ENCODE results near the gene RMI2.

RMI2 gene

DNA sequence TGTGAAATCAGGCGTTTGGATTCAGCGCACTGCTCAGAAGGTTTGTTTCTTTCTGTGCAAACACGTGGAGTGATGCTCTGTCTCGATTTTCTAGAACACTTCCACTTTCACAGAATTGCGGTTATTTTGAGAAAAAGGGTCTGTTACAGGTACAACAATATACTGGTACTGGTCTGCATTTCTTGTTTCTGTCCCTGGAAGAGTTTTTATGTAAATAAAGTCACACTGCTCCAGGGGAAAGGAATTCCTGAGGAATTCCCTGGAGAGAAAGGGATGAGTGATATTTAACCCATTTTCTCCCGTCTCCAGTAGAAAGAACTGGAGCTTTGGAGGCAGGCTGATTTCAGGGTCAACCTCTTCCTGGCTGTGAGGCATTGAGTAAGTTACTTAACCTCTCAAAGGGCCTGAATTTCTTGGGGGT is 16.2 kb upstream of the RMI2 start:
- no peak for DNase-seq

DNA sequence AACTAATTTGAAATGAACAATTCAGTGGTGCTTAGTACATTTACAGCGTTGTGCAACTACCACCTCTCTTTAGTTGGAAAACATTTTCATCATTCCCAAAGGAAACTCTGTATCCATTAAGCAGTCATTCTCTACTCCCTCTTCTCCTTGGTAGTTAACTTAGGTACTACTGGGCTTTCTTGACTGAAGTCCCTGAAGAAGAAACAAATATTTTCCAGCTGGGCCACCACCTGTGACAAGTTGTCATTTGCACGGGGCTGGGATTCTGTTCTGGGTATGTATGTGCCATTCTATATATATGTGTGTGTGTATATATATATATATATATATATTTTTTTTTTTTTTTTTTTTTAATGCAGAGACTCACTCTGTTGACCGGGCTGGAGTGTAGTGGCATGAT is 15.4 kb upstream of the RMI2 start:
- DNase-seq, result no peak

DNA sequence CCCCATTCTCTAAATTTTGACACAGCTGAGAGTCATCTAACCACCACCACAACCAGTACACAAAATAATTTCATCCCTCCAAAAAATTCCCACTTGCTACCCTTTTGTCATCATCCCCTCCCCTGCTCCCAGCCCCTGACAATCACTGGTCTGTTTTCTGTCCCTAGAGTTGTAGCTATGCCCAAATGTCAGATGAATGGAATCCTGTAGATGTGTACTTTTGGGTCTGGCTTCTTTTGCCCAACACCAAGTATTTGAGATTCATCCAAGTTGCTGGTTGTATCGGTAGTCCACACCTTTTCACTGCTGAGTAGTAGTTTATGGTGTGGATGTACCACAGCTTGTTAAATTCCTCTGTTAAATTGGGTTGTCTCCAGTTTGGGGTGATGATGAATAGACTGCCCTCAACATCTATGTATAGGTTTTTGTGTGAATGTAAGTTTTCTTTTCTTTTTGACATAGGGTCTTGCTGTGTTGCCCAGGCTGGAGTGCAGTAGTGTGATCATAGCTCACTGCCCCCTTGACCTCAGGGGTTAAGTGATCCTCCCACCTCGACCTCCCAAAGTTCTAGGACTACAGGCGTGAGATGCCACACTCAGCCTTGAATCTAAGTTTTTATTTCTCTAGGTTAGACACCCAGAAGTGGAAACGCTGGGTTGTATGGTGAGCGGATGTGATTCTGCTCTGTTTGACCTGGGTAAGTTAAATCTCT is 14.6 kb upstream of the RMI2 start:
- DNase-seq, result no peak

DNA sequence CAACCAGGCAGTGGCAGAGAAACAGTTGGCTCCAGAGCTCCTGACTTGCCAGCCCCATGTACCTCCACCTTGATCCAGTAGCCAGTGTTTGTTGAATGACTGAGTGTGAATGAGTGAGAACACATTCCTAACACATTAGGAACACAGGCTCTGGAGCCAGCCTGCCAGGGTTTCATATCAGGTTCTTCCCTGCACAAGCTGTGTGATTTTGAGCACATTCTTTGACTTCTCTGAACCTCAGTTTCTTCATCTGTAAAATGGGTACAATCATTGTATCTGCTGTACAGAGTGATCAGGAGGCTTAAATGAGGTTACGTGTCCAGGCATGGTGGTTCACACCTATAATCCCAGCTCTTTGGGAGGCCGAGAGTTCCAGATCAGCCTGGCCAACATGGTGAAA is 13.3 kb upstream of the RMI2 start:
- DNase-seq, result no peak

DNA sequence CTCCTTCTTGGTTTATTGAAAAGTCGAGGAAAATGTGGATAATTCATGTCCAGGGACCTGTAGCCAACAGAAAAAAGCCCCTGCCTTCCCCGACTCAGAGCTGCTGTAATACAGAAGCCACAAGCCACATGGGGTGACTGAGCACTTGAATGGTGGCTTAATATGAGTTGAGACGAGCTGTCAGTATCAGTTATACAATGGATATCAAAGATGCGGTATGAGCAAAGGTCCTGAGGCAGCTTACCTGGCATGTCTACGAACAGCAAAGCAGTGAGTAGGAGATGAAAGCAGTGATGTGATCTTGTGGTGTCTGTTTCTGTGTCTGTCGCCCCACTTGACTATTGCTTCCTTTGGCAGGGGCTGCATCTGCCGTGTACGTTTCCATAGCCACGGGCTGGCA is 12.2 kb upstream of the RMI2 start:
- no peak for DNase-seq

DNA sequence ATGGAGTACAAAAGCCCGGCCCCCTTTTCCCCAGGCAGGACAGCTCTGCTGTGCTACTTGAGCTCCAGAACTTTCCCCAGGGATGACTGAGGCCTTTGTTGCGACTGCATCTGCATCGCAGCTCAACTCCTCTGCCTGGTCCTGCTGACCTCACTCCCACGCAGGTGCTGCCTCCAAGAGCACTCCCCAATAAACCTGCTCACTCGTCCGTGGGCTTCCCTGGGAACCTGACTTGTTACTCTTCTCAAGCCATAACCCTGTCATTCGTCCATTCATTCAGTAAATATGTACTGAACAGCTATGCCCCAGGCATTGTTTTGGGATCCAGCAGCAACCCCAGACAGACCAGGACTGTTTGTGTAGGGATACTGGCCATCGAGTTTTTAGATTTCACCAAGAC is 11.6 kb upstream of the RMI2 start:
- no peak for DNase-seq

DNA sequence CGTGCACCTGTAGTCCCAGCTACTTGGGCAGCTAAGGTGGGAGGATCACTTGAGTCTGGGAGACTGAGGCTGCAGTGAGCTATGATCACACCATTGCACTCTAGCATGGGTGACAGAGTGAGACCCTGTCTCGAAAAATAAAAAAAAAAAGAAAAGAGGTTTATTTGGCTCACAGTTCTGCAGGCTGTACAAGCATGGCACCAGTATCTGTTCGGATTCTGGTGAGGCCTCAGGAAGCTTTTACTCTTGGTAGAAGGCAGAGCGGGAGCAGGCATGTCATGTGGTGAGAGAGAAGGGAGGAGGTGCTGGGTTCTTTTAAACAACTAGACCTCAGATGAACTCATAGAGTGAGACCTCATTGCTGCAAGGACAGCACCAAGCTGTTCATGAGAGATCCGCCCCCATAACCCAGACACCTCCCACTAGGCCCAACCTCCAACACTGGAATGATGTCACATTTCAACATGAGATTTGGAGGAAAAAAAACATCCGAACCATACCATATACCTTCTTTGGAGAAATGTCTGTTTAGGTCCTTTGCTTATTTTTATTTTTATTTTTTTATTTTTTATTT is 10.3 kb upstream of the RMI2 start:
- no peak for DNase-seq

DNA sequence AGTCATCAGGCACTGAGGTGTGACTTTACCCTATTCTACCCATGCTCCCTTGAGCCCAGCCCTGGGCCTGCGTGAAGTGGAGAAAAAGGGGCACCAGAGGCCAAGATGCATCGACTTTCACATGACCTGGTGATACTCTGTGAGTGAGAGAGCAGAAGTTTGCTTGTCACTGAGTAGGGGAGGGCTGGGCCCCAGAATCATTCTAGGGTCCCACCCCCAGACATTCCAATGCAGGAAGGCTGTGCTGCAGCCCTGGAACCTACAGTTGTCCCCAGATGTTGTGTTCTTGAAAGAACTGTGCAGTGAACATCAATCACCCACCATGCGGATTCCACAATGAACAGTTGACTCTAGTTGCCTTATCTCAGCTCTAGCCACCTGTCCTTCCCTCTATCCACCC is 6.2 kb upstream of the RMI2 start:
- no peak for DNase-seq

DNA sequence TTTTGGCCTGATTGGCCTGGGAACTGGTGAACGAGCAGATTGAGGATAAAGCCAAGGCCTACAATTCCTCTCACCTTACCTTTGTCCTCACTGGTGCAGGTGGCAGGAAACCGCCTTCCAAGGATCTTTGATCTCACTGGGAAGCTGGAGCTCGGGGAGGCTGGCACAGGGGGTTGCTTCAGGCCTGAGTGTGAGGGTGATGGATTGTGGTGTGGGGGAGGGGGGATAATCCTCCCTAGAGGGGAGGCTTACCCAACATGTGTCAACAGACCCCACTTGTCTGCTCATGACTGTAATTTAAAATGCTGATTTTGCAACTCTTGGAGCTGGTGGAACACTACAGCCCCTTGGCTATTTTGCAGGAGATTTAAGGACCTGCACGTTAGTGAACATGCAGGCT is 4.5 kb upstream of the RMI2 start:
- no peak for DNase-seq

DNA sequence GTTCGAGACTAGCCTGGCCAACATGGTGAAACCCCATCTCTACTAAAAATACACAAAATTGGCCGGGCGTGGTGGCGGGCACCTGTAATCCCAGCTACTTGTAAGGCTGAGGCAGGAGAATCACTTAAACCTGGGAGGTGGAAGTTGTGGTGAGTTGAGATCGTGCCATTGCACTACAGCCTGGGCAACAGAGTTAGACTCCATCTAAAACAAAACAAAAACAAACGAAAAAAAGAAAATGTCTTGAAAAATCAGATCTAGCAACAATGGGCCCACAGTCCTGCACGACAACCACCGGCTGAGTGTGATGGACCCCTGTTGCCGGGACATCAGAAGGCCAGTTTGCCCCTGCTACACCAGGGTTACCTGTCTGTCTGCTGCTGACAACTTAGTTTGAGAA is 3.9 kb upstream of the RMI2 start:
- no peak for DNase-seq

DNA sequence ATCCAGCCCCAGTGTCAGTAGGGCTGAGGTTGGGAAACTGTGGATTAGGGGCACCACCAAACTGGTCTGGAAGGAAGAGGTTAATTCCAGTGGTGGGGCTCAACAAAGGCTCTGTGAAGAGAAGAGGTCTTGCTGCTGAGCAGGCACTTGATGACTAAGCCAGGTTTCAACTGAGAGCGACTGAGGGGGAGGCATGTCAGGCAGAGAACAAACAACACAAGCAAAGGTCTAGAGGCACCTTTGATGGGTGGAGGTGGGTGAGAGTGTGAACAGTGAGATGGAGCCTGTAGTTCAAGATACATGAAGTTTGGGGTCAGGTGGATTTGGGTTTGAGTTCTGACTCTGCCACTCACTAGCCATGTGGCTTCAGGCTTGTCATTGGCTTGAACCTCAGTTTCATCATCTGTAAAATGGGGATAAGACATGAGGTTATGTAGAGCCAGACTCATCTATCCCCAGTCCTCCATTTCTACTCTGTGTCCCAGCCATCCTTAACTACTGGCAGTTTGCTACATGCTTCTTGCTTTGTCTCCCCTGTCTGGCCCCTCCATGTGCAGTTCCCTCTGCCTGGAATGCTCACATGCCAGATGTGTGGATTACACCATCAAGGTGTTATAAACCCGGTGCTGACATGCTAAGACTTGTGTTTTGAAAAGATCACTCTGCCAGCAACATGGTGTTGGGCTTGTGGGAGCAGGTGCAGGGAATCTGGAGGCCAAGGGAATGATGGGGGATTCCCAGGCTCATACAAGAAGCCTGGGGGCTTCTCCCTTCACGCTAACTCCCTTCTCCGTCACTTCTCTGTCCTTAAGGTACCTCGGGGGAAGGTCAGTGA is 3.0 kb upstream of the RMI2 start:
- DNase-seq, result no peak

DNA sequence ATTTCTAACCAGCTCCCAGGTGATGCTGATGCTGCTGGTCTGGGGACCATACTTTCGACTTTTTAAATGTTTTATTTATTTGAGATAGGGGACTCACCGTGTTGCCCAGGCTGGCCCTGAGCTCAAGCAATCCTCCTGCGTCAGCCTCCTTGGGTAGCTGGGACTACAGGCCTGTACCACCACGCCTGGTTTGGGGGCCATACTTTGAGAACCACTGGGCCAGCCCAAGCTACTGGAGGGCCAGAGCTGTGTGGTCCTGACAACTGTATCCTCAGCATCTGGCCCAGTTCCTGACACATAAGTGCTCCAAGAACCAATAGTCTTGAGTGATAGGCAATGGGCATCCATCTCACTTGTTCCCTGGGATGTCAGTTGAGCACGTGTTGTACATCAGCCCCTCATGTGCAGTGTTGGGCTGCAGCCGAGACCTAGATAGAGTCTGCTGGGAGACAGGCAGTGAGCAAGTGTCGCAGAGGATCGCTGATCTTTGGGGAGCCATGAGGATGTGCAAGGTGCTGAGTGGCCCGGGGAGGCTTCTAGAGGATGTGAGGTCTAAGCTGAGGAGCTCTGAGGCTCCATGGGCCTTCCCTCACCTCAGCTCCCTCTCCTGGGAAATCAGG is 1.6 kb downstream of the RMI2 start:
- no peak for DNase-seq

DNA sequence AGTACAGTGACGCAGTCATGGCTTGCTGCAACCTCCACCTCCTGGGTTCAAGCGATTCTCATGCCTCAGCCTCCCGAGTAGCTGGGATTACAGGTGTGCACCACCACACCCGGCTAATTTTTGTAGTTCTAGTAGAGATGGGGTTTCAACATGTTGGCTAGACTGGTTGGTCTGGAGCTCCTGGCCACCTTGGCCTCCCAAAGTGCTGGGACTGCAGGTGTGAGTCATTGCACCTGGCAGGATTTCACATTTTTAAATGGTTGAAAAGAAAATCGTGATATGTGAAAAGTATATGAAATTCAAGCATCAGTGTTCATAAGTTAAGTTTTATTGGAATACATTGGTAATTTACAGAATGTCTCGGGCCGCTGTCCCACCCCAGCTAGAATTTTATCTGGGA is 2.6 kb downstream of the RMI2 start:
- DNase-seq, result no peak

DNA sequence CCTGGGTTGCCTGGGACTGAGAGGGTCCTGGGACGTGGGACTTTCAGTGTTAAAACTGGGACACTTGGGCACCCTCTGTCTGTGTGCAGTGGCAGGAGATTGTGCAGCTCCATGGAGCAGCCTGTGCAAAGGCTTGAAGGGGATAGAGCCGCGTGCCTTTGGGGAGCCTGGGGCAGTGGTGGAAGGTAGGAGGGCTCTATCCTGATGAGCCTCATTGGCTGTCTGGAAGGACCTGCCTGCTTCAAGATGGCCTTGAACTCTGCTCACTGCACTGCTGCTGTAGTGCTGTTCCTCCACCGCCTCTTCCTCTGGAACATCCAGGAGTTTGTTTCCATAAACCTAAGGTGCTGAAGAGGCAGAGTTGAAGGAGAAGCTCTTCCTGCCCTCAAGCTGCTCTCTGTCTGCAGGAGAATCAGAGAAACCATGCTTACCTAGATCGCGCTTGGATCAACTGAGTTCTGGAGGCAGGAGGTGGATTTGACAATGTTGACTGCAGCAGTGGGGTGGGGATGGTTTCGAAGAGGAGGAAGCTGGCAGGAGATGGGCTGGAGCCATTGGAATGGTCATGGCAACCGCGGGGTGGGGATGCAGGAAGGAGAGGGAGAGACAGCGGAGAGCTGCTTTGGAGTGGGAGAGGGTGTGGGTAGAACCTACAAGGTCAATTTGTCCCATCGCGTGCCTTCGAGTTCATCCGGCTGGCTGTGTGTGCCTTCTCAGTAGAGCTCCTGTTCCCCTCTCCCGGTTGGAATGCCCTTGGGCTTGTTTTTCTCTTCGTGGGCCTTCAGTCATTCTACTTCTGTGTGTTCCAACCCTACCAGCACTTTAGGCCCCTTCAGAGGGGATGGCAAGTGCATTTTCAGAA is 3.7 kb downstream of the RMI2 start:
- no peak for DNase-seq

DNA sequence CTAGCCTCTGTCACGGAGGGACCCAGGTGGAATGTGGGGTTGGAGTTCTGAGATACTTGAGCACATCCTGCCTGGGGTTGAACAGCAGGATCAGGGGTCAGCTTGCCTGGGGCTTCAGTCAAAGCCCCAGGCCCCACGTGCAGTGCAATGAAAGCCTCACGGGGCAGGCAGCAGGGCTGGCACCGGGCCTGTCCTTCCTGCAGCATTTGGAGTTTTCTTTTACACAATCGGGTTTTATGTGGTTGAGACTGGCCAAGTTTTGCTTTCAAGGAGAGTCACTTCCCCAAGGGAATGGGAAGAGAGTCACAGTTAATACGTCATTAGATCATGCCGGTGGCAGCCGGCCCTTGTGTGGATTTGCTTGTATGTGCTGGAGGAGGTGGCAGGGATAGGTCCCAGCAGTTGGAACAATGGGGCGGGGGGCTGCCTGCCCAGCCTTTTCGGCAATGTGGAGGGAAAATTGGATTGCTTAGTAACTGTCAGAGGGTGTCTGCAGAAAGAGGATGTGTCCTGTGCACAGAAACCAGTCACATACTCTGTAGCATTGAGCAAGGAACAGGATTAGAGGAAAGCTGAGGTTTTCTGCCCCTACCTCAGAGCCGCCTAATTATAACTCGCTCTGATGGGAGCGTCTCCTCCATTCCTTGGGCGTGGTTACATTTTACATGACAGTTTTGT is 4.5 kb downstream of the RMI2 start:
- DNase-seq, result no peak

DNA sequence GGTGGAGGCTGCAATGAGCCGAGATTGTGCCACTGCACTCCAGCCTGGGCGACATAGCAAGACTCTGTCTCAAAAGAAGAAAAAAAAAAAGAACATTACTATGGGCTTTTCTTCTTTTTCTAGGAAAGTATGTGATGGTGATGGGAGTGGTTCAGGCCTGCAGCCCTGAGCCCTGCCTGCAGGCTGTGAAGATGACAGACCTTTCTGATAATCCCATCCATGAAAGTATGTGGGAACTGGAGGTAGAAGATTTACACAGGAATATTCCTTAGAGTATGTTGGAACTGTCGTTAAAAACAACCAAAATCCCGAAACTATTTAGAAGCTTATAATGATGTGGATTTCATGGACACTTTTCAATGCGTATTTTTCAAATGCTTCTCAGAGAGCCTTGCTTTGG is 5.3 kb downstream of the RMI2 start:
- DNase-seq, result no peak

DNA sequence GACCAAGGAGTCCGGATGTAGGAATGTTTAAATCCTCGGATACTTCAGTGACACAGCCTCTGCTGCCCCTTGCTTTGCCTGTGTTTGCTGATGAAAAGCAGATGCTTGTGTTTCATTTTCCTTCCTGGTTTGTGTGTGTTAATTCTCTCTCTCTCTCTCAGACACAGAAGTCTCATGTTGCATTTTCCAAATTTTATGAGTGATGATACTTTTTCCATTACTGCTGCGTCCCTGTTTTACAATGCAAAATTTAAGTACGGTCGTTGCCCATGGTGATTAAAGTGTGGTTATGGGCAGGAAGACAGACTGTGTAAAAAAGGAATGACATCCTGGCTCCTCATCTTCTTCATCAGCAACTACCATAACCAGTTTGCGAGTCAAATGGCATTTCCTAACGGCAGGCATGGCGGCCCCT is 5.7 kb downstream of the RMI2 start:
- DNase-seq, result no peak

DNA sequence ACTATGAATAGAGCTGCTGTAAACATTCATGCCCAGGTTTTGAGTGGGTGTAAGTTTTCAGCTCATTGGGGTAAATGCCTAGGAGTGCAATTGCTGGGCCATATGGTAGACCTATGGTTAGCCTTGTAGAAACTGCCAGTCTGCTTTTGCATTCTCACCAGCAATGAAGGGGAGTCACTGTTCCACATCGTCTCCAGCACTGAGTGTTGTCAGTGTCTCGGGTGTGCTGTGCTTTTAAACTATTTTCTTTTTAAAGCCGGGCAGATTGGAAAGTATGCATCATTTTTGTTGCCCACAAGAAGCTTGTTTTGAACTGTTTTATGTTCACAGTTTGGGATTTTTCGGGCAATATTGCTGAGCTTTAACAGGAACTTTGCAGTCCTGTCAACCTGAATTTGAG is 7.9 kb downstream of the RMI2 start:
- DNase-seq, result no peak

DNA sequence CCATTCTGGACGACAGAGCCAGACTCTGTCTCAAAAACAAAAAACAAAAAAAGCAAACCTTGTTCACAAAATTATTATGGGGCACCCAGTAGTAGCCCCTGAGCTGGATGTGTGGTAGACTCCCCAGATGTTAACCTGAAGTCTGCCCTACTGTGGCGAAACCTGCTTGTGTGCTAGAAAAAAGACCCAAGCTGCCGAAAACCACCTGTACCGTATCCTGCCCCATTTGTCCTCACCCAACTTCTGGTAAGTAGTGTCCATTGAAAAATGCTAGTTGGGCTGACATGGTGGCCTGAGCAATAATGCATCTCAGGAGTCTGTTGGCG is 9.1 kb downstream of the RMI2 start:
- DNase-seq, result no peak

DNA sequence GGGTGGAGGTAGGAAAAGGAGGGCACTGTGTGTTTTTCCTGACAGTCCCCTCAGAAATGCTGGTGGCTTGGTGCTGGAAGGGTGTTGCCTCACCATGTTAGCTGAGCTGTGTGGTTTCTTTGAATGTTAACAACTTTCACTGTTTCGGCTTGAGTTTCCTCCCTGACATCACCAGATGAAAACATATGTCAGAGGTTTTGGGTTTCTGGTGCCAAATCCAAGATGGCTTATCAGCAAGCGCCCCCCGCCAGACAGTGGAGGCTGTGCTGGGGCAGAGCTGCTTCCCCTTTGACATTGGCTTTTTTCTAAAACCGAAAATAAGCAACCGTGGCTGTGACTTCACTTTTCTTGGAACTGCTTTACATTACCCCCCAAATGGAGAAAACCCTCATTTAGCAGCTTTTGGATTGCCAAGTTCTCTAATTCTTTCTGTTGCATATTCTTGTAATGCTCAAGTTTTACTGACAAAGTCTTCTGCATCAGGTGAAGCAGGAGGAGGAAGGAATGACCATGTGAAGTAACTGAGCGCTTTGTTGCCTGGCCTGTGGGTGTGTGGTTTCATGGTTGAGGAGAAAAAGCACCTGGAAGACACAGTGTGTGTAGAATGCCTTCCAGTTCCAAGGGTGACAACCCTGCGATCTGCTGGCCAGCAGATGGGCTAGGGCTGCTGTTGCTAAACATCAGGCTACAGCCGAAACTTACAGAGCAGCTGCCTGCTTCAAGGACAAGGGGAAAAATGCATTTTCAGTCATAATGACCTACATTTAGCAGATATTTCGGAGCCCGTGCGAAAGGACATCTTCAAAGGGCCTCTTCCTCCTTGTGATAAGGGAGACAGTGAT is 9.7 kb downstream of the RMI2 start:
- no peak for DNase-seq

DNA sequence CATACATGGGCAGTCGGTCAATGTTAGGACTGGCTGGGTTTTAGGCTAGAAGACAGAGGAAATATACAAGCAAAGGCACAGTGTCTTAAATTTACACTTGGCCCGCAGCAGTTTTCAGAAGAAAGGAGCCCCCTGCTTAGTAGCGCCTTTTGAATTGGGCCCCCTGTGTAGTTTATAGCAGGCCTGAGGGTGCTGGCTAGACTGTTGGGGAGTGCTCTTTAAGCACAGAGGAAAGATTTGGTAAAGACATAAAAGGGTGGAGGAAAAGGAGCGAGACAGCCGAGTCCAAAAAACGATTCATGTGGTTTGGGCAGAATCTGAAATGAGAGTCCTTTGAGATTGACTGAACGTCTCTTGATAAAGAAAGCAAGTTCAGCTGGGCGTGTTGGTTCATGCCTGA is 10.6 kb downstream of the RMI2 start:
- no peak for DNase-seq

All from right forelimb (tissue), 1 donor.